ENCODE results near the gene SLC25A21.

DNA sequence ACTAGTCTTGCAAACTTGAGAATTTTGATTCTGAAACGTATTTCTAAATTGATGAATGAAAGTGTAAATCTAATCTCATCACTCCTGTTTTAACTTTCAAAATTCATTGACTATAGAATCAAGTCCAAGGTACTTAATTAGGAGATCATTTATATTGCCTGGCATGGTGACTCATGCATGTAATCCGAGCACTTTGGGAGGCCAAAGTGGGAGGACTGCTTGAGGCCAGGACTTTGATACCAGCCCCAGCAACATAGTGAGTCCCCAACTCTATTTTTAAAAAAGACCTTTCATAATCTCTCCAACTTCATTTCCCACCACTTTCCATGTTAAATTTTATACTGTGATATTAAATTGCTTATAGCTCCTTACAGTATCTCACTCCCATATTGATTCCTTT, 22.3 kb upstream of the SLC25A21 start:
- TF ChIP-seq, protein P1, sequence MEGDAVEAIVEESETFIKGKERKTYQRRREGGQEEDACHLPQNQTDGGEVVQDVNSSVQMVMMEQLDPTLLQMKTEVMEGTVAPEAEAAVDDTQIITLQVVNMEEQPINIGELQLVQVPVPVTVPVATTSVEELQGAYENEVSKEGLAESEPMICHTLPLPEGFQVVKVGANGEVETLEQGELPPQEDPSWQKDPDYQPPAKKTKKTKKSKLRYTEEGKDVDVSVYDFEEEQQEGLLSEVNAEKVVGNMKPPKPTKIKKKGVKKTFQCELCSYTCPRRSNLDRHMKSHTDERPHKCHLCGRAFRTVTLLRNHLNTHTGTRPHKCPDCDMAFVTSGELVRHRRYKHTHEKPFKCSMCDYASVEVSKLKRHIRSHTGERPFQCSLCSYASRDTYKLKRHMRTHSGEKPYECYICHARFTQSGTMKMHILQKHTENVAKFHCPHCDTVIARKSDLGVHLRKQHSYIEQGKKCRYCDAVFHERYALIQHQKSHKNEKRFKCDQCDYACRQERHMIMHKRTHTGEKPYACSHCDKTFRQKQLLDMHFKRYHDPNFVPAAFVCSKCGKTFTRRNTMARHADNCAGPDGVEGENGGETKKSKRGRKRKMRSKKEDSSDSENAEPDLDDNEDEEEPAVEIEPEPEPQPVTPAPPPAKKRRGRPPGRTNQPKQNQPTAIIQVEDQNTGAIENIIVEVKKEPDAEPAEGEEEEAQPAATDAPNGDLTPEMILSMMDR (IDR thresholded peaks at IDR 0.05): no peak
- no peak for TF ChIP-seq EP300 (IDR thresholded peaks at IDR 0.05)

All from ovary (tissue), 3 donors.